Measurements from ENCODE around the gene FCHSD2. TPM values are rescaled to one million over a fixed set of nuclear protein-coding genes. Genes with fewer than 3 reads are reported as not detected.

FCHSD2 gene
- total RNA-seq, 4 donors from 2014 or later, result 5.7 to 16.8 (median 7.9) TPM

DNA sequence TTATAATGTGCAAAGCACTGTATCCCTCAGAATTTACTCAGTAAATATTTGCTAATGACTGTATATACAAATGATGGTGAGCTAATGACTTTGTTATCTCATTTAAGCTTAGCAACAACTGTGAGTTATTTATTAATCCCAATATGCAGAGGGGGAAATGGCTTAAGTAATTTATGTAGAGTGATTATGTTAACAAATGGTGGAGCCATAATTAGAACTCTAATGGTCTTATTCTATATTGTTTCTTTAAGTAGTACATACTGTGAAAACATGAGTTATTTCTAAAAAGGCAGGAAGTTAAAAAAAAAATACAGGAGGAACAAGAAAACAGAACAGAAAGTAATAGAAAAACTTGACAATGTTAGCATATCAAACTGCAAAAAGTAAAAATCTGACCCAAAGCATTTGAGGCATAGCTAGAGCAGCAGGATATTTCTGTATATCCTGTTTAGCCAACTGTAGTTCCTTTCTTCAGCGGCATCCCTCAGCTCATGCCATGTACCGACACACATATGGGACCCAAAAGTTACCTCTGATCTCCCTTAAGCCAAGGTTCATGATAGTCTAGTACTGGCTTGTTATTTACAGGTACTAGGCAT is 94.2 kb downstream of the FCHSD2 start:
- Histone ChIP-seq H3K27me3 (no peaks in the 10 kb centered on the region), H3K4me3 (no peak overlapping the region), H3K27ac (no peak overlapping the region), H3K36me3 (no peaks in the 10 kb centered on the region), H3K4me1 (no peaks in the 10 kb centered on the region), H3K9me3 (no peaks in the 10 kb centered on the region)
- 52% methylated on average over 2 of the region's 2 CpGs for WGBS
- no peak for DNase-seq (ENCODE audit: low spot score in 2 of 2)
- no peak for TF ChIP-seq EP300 (IDR thresholded peaks at IDR 0.05)
- TF ChIP-seq, protein P1, sequence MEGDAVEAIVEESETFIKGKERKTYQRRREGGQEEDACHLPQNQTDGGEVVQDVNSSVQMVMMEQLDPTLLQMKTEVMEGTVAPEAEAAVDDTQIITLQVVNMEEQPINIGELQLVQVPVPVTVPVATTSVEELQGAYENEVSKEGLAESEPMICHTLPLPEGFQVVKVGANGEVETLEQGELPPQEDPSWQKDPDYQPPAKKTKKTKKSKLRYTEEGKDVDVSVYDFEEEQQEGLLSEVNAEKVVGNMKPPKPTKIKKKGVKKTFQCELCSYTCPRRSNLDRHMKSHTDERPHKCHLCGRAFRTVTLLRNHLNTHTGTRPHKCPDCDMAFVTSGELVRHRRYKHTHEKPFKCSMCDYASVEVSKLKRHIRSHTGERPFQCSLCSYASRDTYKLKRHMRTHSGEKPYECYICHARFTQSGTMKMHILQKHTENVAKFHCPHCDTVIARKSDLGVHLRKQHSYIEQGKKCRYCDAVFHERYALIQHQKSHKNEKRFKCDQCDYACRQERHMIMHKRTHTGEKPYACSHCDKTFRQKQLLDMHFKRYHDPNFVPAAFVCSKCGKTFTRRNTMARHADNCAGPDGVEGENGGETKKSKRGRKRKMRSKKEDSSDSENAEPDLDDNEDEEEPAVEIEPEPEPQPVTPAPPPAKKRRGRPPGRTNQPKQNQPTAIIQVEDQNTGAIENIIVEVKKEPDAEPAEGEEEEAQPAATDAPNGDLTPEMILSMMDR (IDR thresholded peaks at IDR 0.05), result no peak
- no peak for TF ChIP-seq POLR2A (IDR thresholded peaks at IDR 0.05)

DNA sequence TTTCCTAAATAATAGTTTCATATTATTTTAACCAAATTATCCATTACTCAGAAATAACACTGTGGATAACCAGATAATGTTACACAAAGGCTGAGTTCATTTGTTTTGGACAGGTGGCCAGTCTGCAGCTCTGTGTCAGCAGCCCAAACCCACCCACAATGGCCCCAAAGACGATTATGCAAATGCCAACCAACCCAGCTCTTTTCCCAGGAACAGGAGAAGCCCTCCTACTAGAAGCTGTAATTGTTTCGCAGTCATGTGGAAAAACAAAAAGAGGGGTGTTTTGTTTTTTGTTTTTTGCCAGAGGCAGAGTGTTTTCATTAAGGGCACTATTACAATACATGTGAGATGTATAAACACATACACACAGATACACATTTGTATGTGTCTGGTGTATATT is 102.1 kb downstream of the FCHSD2 start:
- TF ChIP-seq POLR2A (IDR thresholded peaks at IDR 0.05) (no peak), POLR2AphosphoS5 (IDR thresholded peaks at IDR 0.05) (no peak), EP300 (IDR thresholded peaks at IDR 0.05) (no peak)
- TF ChIP-seq, protein P1 (IDR thresholded peaks at IDR 0.05), result no peak
- H3K4me1 ChIP-seq, result no peaks in the 10 kb centered on the region
- no peak for DNase-seq (ENCODE audit: low spot score in 2 of 2)
- H3K27me3 ChIP-seq, result no peaks in the 10 kb centered on the region
- no peak overlapping the region for H3K4me3 ChIP-seq
- WGBS, result 75% methylated on average over 2 of the region's 2 CpGs
- no peak overlapping the region for H3K27ac ChIP-seq
- no peaks in the 10 kb centered on the region for H3K9me3 ChIP-seq
- H3K36me3 ChIP-seq, result no peaks in the 10 kb centered on the region

DNA sequence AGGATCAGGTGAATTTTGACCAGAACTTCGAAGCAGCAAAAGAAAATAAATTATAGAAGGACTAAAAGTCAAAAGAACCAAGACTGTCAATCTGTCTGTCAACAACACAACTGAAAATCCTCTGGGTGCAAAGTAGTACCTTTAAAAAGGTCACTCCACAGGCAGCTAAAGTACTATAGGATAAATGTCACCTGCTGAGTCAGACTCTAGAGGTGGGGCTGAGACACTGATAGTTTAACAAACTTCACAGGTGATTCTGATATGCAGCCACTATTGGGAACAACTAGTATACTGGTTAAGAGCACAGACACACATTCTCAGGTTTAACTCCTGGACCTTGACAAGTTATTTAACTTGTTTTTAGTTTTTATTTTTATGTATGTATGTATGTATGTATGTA is 107.3 kb downstream of the FCHSD2 start:
- TF ChIP-seq POLR2AphosphoS5 (IDR thresholded peaks at IDR 0.05), result no peak
- TF ChIP-seq, protein P1 (IDR thresholded peaks at IDR 0.05), result no peak
- no peak for TF ChIP-seq POLR2A (IDR thresholded peaks at IDR 0.05)
- TF ChIP-seq EP300 (IDR thresholded peaks at IDR 0.05), result no peak
- DNase-seq (ENCODE audit: low spot score in 2 of 2), result no peak
- H3K4me3 ChIP-seq, result no peak overlapping the region
- 88% methylated on average over 1 of the region's 1 CpG for WGBS
- H3K27me3 ChIP-seq, result no peaks in the 10 kb centered on the region
- no peaks in the 10 kb centered on the region for H3K36me3 ChIP-seq
- no peaks in the 10 kb centered on the region for H3K9me3 ChIP-seq
- H3K4me1 ChIP-seq, result no peaks in the 10 kb centered on the region
- H3K27ac ChIP-seq, result no peak overlapping the region

DNA sequence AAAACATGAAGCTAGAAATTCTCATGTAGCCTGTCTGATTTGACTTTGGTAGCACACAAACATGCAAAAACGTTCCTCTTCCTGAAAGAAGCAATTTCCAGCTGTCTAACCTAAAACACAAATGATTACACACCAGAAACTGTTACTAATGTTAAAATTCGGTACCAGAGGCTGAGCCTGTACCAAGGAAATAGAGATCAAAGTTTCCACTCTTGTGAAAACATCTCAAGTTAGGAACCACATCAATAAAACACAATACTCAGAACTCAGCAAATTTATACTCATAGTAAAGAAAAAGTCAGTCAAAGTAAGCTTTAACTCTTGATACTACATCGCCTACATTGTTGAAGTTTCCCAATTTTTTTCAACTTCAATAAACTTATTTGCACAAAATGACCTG is 107.8 kb downstream of the FCHSD2 start:
- no peaks in the 10 kb centered on the region for H3K9me3 ChIP-seq
- WGBS, result 52% methylated on average over 3 of the region's 3 CpGs
- no peaks in the 10 kb centered on the region for H3K36me3 ChIP-seq
- no peaks in the 10 kb centered on the region for H3K27me3 ChIP-seq
- H3K4me3 ChIP-seq, result no peak overlapping the region
- DNase-seq (ENCODE audit: low spot score in 2 of 2), result no peak
- TF ChIP-seq, protein P1 (IDR thresholded peaks at IDR 0.05), result no peak
- TF ChIP-seq EP300 (IDR thresholded peaks at IDR 0.05) (no peak), POLR2A (IDR thresholded peaks at IDR 0.05) (no peak), POLR2AphosphoS5 (IDR thresholded peaks at IDR 0.05) (no peak)
- no peaks in the 10 kb centered on the region for H3K4me1 ChIP-seq
- H3K27ac ChIP-seq, result no peak overlapping the region

DNA sequence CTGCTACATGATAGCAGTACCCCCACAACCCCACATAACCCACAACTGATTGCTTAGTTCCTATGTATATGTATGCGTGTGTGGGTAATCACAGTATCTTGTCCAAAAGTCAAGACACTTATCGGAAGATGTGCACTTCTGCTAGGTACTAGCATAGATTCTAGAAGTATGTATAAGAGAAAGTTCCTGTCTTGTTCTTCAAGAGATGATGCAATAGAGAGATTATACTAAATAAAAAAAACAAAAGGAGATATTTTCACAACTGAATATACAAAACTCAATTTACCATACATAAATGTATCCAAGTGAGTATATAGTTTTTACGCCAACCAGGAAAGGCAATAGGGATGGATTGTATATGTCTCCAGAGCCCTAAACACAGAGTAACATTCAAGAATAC is 112.0 kb downstream of the FCHSD2 start:
- 98% methylated on average over 3 of the region's 3 CpGs for WGBS
- no peaks in the 10 kb centered on the region for H3K4me1 ChIP-seq
- H3K36me3 ChIP-seq, result no peaks in the 10 kb centered on the region
- H3K4me3 ChIP-seq, result no peak overlapping the region
- peaks cover 11% of the 10 kb centered on the region for H3K9me3 ChIP-seq
- TF ChIP-seq POLR2AphosphoS5 (IDR thresholded peaks at IDR 0.05), result no peak
- TF ChIP-seq, protein P1 (IDR thresholded peaks at IDR 0.05), result no peak
- TF ChIP-seq POLR2A (IDR thresholded peaks at IDR 0.05), result no peak
- no peak for TF ChIP-seq EP300 (IDR thresholded peaks at IDR 0.05)
- no peaks in the 10 kb centered on the region for H3K27me3 ChIP-seq
- DNase-seq (ENCODE audit: low spot score in 2 of 2), result no peak
- H3K27ac ChIP-seq, result no peak overlapping the region

Data from suprapubic skin (tissue), 4 donors.